Erythroblast (primary cell): Measurements from ENCODE around the gene TCEAL3.
"Not testable (repeated sequence)": the region's sequence is repeated elsewhere in the genome, so short reads cannot be mapped to it uniquely, and the experiment has no call there.

Experiments used
- DNase-seq, 2 experiments: peaks; one replicate each; lab custom pipeline; 2025; lab: John Stamatoyannopoulos, UW
- GATA1 ChIP-seq: IDR thresholded peaks from 2 replicates; pipeline ENCODE4 v1.6.1; 2011; ENCODE audit warnings: low read depth, mild to moderate bottlenecking, control low read depth, low read length, moderate library complexity
- POLR2A ChIP-seq: IDR thresholded peaks from 2 replicates; pipeline ENCODE4 v1.6.1; 2011; ENCODE audit warnings: mild to moderate bottlenecking, low read length

Gene TCEAL3

DNA sequence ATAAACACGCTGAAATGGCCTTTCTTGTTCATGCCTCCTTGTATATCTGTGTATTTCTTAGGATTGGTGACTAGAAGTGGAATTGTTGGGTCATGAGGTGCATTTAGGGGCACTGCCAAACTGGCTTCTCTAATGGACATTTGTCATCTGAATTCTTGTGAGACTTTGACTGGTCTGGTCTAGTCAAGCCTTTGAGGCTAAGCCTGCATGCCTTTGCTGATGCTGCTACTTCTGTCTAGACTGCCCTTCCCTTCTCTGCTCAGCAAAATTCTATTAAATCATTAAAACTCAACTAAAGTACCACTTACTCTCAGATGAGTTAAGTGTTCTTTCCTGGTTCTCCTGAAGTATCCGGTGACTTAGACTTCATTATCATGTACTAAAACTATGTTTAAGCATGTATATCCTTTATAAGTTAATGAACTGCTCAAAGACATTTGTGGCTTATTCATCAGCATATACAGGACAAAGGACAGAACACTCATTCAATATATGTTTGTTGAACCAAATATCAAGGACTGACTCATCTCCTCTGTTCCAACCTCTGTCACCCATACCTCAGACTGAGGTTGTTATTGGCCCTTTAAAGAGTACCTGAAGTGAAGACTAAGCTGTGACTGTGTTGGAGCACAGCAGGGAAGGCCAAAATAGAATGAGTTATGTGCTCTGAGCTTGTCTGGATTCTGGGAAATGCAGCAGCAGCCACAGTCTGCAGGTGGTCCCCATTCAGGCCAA lies 30.0 kb downstream of the TCEAL3 start:
- no peak for DNase-seq
- no peak for TF ChIP-seq POLR2A

DNA sequence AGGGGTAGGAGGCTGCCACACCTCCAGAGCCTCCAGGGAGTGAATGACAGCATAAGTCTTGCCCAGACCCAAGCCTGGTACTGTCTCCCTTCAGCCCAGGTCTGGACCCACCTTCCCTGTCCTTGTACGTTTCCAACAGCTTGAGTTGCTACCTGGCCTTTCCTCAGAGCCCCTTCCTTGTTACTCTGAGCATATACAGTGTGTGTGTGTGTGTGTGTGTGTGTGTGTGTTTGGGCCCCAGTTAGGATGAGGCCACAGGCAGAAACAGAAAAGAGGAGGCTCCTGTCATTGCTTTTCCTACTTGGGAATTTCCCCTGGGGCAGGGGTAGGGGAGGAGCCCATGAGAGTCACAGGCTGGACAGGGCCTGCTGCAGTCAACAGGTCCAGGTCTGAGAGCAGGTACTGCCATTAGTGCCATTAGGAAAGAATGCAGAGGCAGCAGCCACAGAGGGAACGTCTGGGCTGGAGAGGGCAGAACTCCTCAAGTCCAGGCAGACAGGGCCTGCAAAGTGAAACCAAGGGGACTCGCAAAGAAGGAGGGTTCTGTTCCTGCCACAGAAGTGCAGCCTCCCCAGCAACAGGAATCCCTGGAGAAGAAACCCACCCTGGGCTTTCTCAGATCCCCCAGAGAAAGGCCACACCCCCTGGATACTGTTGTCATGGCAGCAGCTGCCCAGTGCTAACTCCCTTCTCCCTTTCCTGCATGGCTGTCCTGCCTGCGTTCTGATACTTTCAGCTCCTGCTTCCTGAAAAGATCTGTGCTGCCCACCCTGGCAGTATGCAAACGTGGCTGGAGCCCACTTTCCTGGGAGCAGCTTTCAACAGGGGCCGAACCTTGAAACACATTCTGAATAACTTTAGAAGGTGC lies 30.9 kb downstream of the TCEAL3 start:
- DNase-seq = not testable (repeated sequence)

DNA sequence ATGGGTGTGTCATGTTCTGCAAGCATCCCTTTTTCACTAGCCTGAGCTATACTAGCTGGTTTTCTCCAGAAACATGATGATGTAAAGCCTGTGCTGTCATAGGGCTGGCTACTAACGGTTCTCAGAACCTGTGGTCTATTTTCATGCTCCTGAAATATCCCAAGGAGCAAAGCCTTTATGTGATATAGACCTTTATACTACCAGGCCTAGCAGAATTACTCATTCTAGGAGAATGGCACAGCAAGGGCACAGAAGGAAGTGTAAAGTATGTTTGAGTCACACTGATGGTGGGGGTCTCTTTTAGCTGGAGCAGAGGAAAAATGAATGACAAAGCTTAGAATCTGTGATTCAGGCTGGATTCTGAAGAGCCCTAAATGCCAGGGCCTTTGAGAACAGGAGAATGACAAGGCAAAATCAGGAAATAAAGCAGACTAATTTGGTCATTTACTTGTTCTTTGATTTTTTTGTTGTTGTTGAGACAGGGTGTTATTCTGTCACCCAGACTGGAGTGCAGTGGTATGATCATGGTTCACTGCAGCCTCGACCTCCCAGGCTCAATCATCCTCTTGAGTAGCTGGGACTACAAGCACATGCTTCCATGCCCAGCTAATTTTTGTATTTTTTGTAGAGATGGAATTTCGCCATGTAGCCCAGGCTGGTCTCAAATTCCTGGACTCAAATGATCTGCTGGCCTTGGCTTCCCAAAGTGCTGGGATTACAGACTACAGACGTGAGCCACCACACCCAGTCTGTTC lies 32.8 kb downstream of the TCEAL3 start:
- DNase-seq = no peak
- TF ChIP-seq GATA1 = no peak

- TF ChIP-seq POLR2A = no peak
- TF ChIP-seq GATA1 = no peak
- no peak for DNase-seq
These were observed 36.4 kb downstream of the TCEAL3 start for GRCh38 chrX:103644125-103644524.

- no peak for DNase-seq
- no peak for TF ChIP-seq POLR2A
- TF ChIP-seq GATA1 = no peak
These were observed 39.9 kb downstream of the TCEAL3 start for GRCh38 chrX:103647630-103648029.

DNA sequence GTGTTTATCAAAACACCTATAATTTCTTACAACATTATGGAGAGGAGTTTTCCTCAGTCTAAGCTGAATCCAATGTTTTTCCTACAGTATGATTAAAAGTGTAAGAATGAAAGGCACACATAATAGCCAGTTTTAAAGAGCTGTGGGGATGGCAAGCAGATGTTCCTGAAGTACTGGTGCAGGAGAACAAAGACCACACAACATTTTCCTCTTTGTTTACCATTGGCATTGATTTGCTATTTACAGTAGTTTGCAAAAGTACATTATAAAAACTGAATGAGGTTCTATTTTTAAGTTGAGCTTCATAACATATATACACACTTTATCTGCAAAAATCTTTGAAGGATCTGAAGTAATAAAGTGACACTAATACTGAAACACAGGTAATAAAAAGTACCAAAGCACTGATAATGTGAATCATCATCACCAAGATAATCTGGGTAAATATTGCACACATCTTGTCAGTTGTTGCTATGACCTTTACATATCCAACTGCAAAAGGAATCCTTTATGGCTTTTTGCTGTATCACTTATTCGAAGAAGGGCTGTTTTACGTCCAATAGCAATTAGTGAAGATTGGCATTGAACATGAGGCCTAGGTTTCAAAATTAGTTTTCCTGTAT lies 43.5 kb downstream of the TCEAL3 start:
- no peak for TF ChIP-seq POLR2A
- no peak for TF ChIP-seq GATA1
- DNase-seq = no peak

DNA sequence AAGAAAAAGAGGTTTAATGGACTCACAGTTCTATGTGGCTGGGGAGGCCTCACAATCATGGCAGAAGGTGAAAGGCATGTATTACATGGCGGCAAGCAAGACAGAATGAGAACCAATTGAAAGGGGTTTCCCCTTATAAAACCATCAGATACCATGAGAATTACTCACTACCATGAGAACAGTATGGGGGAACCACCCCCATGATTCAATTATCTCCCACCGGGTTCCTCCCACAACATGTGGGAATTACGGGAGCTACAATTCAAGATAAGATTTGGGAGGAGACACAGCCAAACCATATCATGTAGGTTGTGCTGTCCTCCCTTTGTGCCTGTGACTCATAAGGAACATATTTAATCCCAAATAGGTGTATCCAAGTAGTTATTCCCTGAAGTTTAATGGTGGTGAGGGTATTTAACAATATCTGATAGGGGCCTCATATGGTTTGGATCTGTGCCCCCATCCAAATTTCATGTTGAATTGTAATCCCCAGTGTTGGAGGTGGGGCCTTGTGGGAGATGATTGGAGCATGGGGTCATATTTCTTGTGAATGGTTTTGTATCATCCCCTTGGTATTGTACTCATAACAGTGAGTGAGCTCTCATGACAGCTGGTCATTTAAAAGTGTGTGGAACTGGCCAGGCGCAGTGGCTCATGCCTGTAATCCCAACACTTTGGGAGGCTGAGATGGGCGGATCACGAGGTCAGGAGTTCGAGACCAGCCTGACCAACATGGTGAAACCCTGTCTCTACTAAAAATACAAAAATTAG lies 47.7 kb downstream of the TCEAL3 start:
- DNase-seq = not testable (repeated sequence)

GRCh38 chrX:103656617-103657016 lies 48.9 kb downstream of the TCEAL3 start:
- DNase-seq = no peak
- TF ChIP-seq GATA1 (no peak), POLR2A (no peak)

- DNase-seq = not testable (repeated sequence)
These were observed 49.3 kb downstream of the TCEAL3 start for GRCh38 chrX:103657066-103657465.

GRCh38 chrX:103658681-103659433 lies 51.1 kb downstream of the TCEAL3 start:
- DNase-seq = no peak
- no peak for TF ChIP-seq POLR2A
- no peak for TF ChIP-seq GATA1

DNA sequence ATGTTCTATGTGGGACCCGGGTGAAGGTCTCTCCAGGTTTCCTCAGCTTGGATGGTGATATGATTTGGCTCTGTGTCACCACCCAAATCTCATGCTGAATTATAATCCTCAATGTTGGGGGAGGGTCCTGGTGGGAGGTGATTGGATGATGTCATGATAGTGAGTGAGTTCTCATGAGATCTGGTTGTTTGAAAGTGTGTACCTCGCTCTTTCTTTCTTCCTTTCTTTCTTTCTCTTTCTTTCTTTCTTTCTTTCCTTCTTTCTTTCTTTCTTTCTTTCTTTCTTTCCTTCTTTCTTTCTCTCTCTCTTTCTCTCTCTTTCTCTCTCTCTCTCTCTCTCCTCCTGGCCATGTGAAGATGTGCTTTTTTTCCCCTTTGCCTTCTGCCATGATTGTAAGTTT lies 51.7 kb downstream of the TCEAL3 start:
- DNase-seq = not testable (repeated sequence)
